ENCODE measurements around the gene MCMBP. TPM values are rescaled to one million over a fixed set of nuclear protein-coding genes. Genes with fewer than 3 reads are reported as not detected.

MCMBP gene, protein sequence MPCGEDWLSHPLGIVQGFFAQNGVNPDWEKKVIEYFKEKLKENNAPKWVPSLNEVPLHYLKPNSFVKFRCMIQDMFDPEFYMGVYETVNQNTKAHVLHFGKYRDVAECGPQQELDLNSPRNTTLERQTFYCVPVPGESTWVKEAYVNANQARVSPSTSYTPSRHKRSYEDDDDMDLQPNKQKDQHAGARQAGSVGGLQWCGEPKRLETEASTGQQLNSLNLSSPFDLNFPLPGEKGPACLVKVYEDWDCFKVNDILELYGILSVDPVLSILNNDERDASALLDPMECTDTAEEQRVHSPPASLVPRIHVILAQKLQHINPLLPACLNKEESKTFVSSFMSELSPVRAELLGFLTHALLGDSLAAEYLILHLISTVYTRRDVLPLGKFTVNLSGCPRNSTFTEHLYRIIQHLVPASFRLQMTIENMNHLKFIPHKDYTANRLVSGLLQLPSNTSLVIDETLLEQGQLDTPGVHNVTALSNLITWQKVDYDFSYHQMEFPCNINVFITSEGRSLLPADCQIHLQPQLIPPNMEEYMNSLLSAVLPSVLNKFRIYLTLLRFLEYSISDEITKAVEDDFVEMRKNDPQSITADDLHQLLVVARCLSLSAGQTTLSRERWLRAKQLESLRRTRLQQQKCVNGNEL
- total RNA-seq (2022) (55.3 and 71.0 TPM in 2 replicates), Bru-seq, nascent RNA (percentile 82 among the genes with signal in this experiment), BruChase-seq, experiment 1, labeled RNA remaining after a 6-hour chase (percentile 89 among the genes with signal in this experiment), BruChase-seq, experiment 2, labeled RNA remaining after a 2-hour chase (percentile 81 among the genes with signal in this experiment)
- long read RNA-seq, full-length matches to known transcripts = 253 of 305 reads
- long read RNA-seq, partial matches to known transcripts = 17 of 305 reads
- long read RNA-seq, other reads (novel, unspliced or antisense) = 35 of 305 reads

DNA sequence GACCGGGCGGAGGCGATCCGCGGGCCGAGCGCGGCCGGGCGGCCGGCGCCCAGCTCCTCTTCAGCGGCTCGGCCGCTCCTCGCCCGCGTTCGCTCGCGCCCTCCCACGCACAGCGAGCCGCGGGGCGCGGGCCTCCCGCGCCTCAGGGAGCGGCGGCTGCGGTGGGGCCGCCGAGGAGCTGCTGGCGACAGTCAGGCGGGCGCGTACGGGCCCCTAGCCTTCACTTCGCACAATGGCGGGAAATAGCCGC, at the start of gene MCMBP:
Gene MCMBP (minus strand): TSS at position 234 of the 250 bp plus-strand sequence. CDS start 259 bp downstream, outside the sequence.
- intact Hi-C loops (cut with micrococcal nuclease) = no loop called here
- CTCF ChIA-PET = interaction anchor here (0.6 to 5.0 kb wide), 9 partner anchors 12 to 379 kb away, joined by 3 to 41 read pairs (median 4); partner anchors contain the start of gene SEC23IP
- POLR2A ChIA-PET = interaction anchor here (0.6 to 4.4 kb wide), 33 partner anchors 9 to 1827 kb away, joined by 3 to 122 read pairs (median 6); partner anchors contain the start of genes BAG3, INPP5F, SEC23IP and TIAL1
- Mint-ChIP-seq H3K9me3 (ENCODE audit: unreplicated experiment) (no peaks in the 10 kb centered on the region), H3K4me3 (ENCODE audit: unreplicated experiment) (peak within 1 kb of the TSS; percentile 87), H3K27ac (ENCODE audit: low read depth, unreplicated experiment) (peak within 1 kb of the TSS; percentile 59), H3K4me1 (ENCODE audit: insufficient read depth, unreplicated experiment) (peaks cover 30% of the 10 kb centered on the region), H3K27me3 (ENCODE audit: insufficient read depth, unreplicated experiment) (no peaks in the 10 kb centered on the region), H3K36me3 (ENCODE audit: insufficient read depth, unreplicated experiment) (peaks cover 17% of the 10 kb centered on the region)
- BruUV-seq (replicated peaks) = no TSS peak
- DNase-seq (ENCODE audit: unreplicated experiment) = no peak
- TF ChIP-seq CTCF (IDR thresholded peaks at IDR 0.05; ENCODE audit: unreplicated experiment) = no peak

GRCh38 chr10:119919826-119920225, 47.2 kb upstream of the MCMBP start:
- H3K36me3 Mint-ChIP-seq (ENCODE audit: insufficient read depth, unreplicated experiment) = peaks cover 100% of the 10 kb centered on the region
- H3K27me3 Mint-ChIP-seq (ENCODE audit: insufficient read depth, unreplicated experiment) = no peaks in the 10 kb centered on the region
- ChIA-PET CTCF (interaction anchor here (0.6 kb wide), 1 partner anchor 240 kb away, joined by 4 read pairs; no protein-coding TSS in a partner anchor), POLR2A (interaction anchor here (0.6 kb wide), 1 partner anchor 14 kb away, joined by 3 read pairs; no protein-coding TSS in a partner anchor)
- H3K4me1 Mint-ChIP-seq (ENCODE audit: insufficient read depth, unreplicated experiment) = no peaks in the 10 kb centered on the region
- H3K9me3 Mint-ChIP-seq (ENCODE audit: unreplicated experiment) = no peaks in the 10 kb centered on the region
- H3K27ac Mint-ChIP-seq (ENCODE audit: low read depth, unreplicated experiment) = no peak overlapping the region
- BruUV-seq (replicated peaks) = no TSS peak
- no peak overlapping the region for H3K4me3 Mint-ChIP-seq (ENCODE audit: unreplicated experiment)
- TF ChIP-seq CTCF (IDR thresholded peaks at IDR 0.05; ENCODE audit: unreplicated experiment) = no peak
- no peak for DNase-seq (ENCODE audit: unreplicated experiment)
- intact Hi-C loops (cut with micrococcal nuclease) = no loop called here

DNA sequence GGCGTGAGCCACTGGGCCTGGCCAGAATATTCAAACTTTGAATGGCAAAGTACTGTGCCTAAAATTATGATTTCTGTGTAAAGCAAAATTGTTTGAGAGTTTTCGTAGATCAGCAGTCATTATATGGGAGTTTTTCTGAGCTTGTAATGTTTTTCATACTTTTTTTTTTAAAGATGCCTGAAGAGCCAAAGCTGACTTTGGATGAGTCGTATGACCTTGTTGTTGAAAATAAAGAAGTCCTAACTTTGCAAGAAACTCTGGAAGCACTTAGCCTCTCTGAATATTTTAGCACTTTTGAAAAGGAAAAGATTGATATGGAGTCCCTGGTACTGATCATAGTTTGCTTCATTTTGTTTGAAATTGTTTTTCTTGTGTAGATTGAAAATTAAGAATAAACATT, 46.6 kb upstream of the MCMBP start:
- Mint-ChIP-seq H3K36me3 (ENCODE audit: insufficient read depth, unreplicated experiment) (peaks cover 100% of the 10 kb centered on the region), H3K4me1 (ENCODE audit: insufficient read depth, unreplicated experiment) (no peaks in the 10 kb centered on the region), H3K9me3 (ENCODE audit: unreplicated experiment) (no peaks in the 10 kb centered on the region), H3K4me3 (ENCODE audit: unreplicated experiment) (no peak overlapping the region), H3K27me3 (ENCODE audit: insufficient read depth, unreplicated experiment) (no peaks in the 10 kb centered on the region), H3K27ac (ENCODE audit: low read depth, unreplicated experiment) (no peak overlapping the region)
- BruUV-seq (replicated peaks) = no TSS peak
- no peak for TF ChIP-seq CTCF (IDR thresholded peaks at IDR 0.05; ENCODE audit: unreplicated experiment)
- ChIA-PET POLR2A (interaction anchor here (0.6 kb wide), 2 partner anchors 13 to 29 kb away, joined by 3 read pairs; no protein-coding TSS in a partner anchor), CTCF (no interaction called here)
- intact Hi-C loops (cut with micrococcal nuclease) = no loop called here
- DNase-seq (ENCODE audit: unreplicated experiment) = no peak

GRCh38 chr10:119917777-119918176, 45.1 kb upstream of the MCMBP start:
- Mint-ChIP-seq H3K4me1 (ENCODE audit: insufficient read depth, unreplicated experiment) (no peaks in the 10 kb centered on the region), H3K9me3 (ENCODE audit: unreplicated experiment) (no peaks in the 10 kb centered on the region), H3K36me3 (ENCODE audit: insufficient read depth, unreplicated experiment) (peaks cover 96% of the 10 kb centered on the region), H3K4me3 (ENCODE audit: unreplicated experiment) (no peak overlapping the region), H3K27ac (ENCODE audit: low read depth, unreplicated experiment) (no peak overlapping the region), H3K27me3 (ENCODE audit: insufficient read depth, unreplicated experiment) (no peaks in the 10 kb centered on the region)
- TF ChIP-seq CTCF (IDR thresholded peaks at IDR 0.05; ENCODE audit: unreplicated experiment) = no peak
- POLR2A ChIA-PET = no interaction called here
- peak; percentile 16 for DNase-seq (ENCODE audit: unreplicated experiment)
- intact Hi-C loops (cut with micrococcal nuclease) = loop anchor here (2.0 kb wide), 1 partner anchor 167 kb away; no protein-coding TSS in a partner anchor
- no TSS peak for BruUV-seq (replicated peaks)
- CTCF ChIA-PET = interaction anchor here (0.6 to 0.7 kb wide), 3 partner anchors 337 to 1285 kb away, joined by 3 to 4 read pairs (median 3); no protein-coding TSS in a partner anchor
